ENCODE data around the gene FMR1NB. TPM values are rescaled to one million over a fixed set of nuclear protein-coding genes. Genes with fewer than 3 reads are reported as not detected.

Gene FMR1NB
- polyA plus RNA-seq, 10 donors, result not detected

DNA sequence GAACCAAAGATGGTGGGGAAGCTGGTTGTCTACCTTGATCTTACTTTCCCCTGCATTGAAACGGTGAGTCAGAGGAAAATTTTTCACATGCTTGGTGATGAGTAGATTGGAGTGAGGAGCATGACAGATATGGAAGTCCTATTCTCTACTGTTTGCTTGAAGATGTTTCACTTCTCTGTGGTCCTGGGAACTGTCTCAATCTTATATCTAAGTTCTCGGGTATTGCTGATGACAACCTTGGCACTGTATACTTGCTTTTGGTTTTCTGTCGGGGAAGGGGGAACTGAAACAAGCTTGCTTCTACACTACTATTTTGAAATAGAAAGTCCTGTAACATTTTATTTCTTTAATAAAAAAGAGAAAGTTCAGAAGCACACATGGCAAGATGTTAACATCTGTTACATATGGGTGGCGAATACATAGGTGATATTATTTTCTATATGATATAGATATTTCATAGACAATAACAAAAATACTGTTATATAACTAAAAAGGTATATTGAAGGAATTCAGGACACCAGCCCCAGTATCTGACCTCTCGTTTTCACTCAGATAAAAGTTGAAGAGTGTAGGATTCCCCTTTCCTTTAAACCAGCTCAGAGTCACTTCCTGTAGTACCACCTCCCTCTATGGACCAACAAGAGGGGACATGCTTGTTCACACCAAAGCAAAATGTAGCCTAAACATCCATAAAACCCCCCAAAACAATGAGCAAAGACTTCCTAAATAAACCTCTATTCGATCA lies 88.8 kb downstream of the FMR1NB start:
- DNase-seq, result no peak

- no peak for DNase-seq
Observed at GRCh38 chrX:148070504-148070877, 89.4 kb downstream of the FMR1NB start.

Other genes with a start within 250 kb of the FMR1NB start
- 10 to 100 TPM; 33.2 to 58.3 (median 45.8) TPM for gene FMR1, start 69.4 kb upstream of the FMR1NB start, polyA plus RNA-seq (ENCODE audit: insufficient read length in 10 of 10)